Renal cortical epithelial cell (primary cell): ENCODE measurements around the gene ZMYND15. TPM values are rescaled to one million over a fixed set of nuclear protein-coding genes. Genes with fewer than 3 reads are reported as not detected.

Source experiments
- DNase-seq: peaks from one replicate; pipeline ENCODE4 v3.0.0-alpha.2; 2011; ENCODE audit warnings: low read depth
- total RNA-seq: library from RNA; depleted of rRNA; stranded (reverse); fragments of >200 nt; gene quantifications from 2 replicates; pipeline ENCODE4 v1.2.3, GENCODE V29; 2014

The ZMYND15 gene
- total RNA-seq, 1 donor from 2014 or later: 0.30 TPM

DNA sequence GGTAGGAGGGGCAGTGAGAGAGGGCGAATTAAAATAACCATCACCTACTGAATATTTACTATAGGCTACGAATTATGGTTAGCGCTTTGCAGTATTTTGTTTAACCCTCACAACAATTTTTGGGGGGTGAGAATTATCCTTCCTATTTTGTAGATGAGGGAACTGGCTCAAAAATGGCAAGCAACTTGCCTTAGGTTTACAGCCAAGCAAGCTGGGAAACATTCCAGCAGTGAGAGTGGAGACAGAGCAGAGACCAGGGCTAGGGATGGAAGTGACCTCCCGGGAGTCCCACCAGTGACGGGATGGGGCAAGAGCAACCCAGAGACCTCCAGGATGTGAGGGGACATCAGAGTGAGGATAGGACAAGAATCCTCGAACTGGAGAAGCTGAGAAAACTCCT, 46.9 kb downstream of the ZMYND15 start:
- no peak for DNase-seq

DNA sequence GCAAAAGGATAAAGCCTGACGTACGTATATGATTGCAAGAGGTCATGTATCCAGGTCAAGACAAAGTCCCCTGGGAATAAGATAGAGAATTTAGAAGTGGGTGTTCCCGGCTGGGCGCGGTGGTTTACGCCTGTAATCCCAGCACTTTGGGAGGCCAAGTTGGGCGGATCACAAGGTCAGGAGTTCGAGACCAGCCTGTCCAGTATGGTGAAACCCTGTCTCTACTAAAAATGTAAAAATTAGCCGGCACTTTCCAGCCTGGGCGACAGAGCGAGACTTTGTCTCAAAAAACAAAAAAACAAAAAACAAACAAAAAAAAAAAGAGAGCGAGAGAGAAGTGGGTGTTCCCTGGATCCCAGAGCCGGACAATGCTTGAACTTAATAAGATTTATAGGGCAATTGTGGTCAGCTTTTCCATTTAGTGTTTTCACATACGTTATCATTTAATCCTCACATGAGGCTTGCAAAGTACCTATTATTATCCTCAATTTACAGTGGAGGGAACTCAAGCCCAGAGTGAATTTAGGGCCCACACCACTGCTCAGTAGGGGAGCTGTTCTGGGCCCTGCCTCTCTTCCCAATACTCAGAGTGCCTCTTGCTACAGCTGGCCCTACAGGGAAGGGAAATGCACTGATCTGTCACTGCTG, 48.6 kb downstream of the ZMYND15 start:
- no peak for DNase-seq

DNA sequence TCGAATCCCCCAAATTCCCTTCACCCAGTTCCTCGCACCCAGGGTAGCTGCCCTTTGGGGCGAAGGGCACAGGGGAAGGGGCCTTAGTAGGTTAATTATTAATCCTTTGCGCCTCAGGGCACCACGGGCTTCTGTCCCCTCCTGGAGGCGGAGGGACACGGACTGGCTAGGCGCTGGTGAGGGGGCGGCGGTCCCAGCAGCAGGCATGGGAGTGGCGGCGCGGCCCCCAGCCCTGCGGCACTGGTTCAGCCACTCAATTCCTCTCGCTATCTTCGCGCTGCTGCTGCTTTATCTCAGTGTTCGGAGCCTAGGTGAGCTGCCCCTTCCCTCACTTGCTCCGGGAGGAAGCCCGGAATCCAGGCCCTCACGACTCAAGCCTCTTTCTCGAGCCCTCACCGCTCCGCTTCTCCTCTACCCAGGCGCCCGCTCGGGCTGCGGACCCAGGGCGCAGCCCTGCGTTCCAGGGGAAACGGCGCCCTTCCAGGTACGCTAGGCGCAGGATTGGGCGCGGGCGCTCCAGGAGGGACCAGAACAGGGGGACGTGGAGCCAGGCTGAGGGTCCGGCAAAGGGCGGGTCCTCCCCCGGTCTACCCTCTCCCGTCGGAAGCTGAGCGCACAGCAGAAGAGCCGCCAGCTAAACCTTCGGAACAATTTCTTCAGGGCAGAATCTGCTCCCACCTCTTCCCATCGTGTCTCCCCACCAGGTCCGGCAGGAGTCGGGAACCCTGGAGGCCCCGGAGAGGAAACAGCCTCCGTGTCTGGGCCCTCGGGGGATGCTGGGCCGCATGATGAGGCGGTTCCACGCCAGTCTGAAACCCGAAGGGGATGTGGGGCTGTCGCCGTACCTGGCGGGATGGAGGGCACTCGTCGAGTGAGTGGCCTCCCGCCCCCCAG, 49.4 kb downstream of the ZMYND15 start, which contains the start of gene GLTPD2:
GLTPD2 (plus strand) TSS at position 158 of the 894 bp plus-strand sequence; CDS start at position 206, 48 bp downstream.
- DNase-seq: no peak

DNA sequence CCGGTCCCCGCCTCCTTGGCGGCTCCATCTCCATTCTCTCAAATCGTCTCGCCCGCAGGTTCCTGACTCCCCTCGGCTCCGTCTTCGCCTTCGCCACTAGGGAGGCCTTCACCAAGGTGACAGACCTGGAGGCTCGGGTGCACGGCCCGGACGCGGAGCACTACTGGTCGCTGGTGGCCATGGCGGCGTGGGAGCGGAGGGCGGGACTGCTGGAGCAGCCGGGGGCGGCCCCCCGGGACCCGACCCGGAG, 50.0 kb downstream of the ZMYND15 start:
- DNase-seq: no peak

DNA sequence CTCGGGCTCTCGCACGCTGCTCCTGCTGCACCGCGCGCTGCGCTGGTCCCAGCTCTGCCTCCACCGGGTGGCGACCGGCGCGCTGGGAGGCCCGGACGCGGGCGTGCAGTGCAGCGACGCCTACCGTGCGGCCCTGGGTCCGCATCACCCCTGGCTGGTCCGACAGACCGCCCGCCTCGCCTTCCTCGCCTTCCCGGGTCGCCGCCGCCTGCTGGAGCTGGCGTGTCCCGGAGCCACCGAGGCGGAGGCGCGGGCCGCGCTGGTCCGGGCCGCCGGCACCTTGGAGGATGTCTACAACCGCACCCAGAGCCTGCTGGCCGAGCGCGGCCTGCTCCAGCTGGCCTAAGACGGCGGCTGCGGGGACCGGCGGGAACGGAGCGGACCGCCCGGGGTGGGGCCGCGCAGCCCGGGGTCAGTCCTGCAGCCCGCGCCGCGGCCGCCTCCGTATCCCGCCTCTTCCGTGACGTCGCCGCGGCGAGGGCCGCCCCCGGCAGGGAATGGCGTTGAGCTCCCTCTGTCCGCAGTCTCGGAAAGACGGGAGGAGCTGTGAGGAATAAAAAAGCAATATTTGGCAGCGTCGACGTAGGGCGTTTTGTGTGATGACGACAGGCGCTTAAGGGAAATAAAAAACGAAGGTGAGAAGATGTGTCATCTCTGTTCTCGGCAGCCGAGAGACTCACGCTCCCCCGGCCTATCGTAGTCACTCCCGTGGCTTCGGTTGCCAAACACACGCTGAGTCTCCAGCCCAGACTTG, 50.5 kb downstream of the ZMYND15 start:
- peak; percentile 61 for DNase-seq

DNA sequence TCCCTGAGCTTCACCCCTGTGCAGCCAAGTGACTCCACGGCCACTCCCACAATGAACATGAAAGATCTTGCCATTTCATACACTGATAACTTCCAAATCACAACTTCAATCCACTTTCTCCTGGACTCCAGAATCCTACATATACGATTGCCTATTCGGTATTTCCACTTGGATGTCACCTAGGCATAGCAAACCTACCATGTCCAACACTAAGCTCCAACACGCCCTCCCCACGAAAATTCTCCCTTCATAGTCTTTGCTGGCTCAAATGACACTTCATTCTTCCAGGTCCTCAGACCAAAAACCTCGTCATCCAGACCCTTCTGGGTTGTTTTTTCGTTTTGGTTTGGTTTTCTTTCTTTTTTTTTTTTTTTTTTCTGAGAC, 51.1 kb downstream of the ZMYND15 start:
- no peak for DNase-seq

DNA sequence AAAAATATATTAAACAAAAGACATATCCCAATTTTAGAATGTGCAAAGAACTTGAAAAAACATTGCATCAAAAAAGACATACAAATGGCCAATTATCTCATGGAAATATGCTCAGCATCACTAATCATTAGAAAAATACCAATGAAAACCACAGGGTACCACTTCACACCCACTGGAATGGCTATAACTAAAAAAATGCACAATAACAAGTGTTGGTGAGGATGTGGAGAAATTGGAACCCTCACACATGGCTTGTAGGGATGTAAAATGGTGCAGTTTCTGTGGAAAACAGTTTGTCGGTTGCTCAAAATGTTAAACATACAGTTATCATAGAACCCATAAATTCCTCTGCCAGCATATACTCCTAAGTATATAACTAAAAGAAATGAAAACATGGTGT, 55.5 kb downstream of the ZMYND15 start:
- DNase-seq: no peak

Other genes starting within 250 kb of the ZMYND15 start
- gene SPNS2, start 241.0 kb upstream of the ZMYND15 start, total RNA-seq: 151 and 225 TPM in 2 replicates
- 33.5 and 44.5 TPM in 2 replicates for gene MYBBP1A, start 184.4 kb upstream of the ZMYND15 start, total RNA-seq
- 0.05 TPM in 1 of 2 replicates, not detected in the other for gene GGT6, start 179.3 kb upstream of the ZMYND15 start, total RNA-seq
- under 0.01 and 16.1 TPM in 2 replicates for gene SMTNL2, start 155.3 kb upstream of the ZMYND15 start, total RNA-seq
- not detected in 2 replicates for gene ALOX15, start 98.2 kb upstream of the ZMYND15 start, total RNA-seq
- gene PELP1, start 35.7 kb upstream of the ZMYND15 start, total RNA-seq: 16.0 and 31.7 TPM in 2 replicates
- gene ARRB2, start 29.2 kb upstream of the ZMYND15 start, total RNA-seq: 2.1 and 2.7 TPM in 2 replicates
- 17.4 and 20.6 TPM in 2 replicates for gene MED11, start 8.4 kb upstream of the ZMYND15 start, total RNA-seq
- 36.2 and 48.6 TPM in 2 replicates for gene CXCL16, start 95 bp downstream of the ZMYND15 start, total RNA-seq
- not detected in 2 replicates for gene TM4SF5, start 32.1 kb downstream of the ZMYND15 start, total RNA-seq
- not detected in 2 replicates for gene VMO1, start 46.5 kb downstream of the ZMYND15 start, total RNA-seq
- not detected in 2 replicates for gene GLTPD2, start 49.1 kb downstream of the ZMYND15 start, total RNA-seq
- 79.0 and 204 TPM in 2 replicates for gene PSMB6, start 56.3 kb downstream of the ZMYND15 start, total RNA-seq
- gene PLD2, start 67.3 kb downstream of the ZMYND15 start, total RNA-seq: 16.0 and 21.3 TPM in 2 replicates
- 20.8 and 84.6 TPM in 2 replicates for gene MINK1, start 93.5 kb downstream of the ZMYND15 start, total RNA-seq
- gene C17orf107, start 159.7 kb downstream of the ZMYND15 start, total RNA-seq: 1.7 and 4.2 TPM in 2 replicates
- gene CHRNE, start 163.3 kb downstream of the ZMYND15 start, total RNA-seq: 0.25 and 0.35 TPM in 2 replicates
- not detected in 2 replicates for gene GP1BA, start 192.4 kb downstream of the ZMYND15 start, total RNA-seq
- 40.1 and 56.2 TPM in 2 replicates for gene SLC25A11, start 200.2 kb downstream of the ZMYND15 start, total RNA-seq
- 16.1 and 43.6 TPM in 2 replicates for gene RNF167, start 200.4 kb downstream of the ZMYND15 start, total RNA-seq
- 549 and 701 TPM in 2 replicates for gene PFN1, start 208.7 kb downstream of the ZMYND15 start, total RNA-seq
- 5.3 and 6.6 TPM in 2 replicates for gene ENO3, start 211.3 kb downstream of the ZMYND15 start, total RNA-seq
- 45.7 and 66.5 TPM in 2 replicates for gene SPAG7, start 228.0 kb downstream of the ZMYND15 start, total RNA-seq
- 0.87 and 37.9 TPM in 2 replicates for gene CAMTA2, start 247.8 kb downstream of the ZMYND15 start, total RNA-seq